CD8-positive, alpha-beta memory T cell (primary cell): ENCODE measurements around the gene DGKI. TPM values are rescaled to one million over a fixed set of nuclear protein-coding genes. Genes with fewer than 3 reads are reported as not detected.
A peak's percentile ranks its signal among the peaks of the same experiment; 100 is the strongest.

Experiments
- CTCF ChIA-PET: fragments of 350-600 bp; sonication (Branson Sonifier 250); formaldehyde crosslinking; loops from one replicate; lab custom pipeline; 2021; ENCODE audit warnings: antibody characterized with exemption; lab: Charles Lee
- POLR2A ChIA-PET: fragments of 350-600 bp; sonication (Branson Sonifier 250); formaldehyde crosslinking; loops from one replicate; lab custom pipeline; 2021; ENCODE audit warnings: antibody characterized with exemption; lab: Charles Lee
- DNase-seq, 5 donors: peaks; one replicate each; pipeline versions ENCODE4 v3.0.0 to v3.0.0-alpha.2; 2020 to 2022; ENCODE audit warnings: mixed read lengths in 1 of 5
- H3K27ac ChIP-seq: one replicate; pipeline ENCODE4 v1.7.0; 2013; ENCODE audit warnings: low read depth, mild to moderate bottlenecking, low read length, moderate library complexity
- H3K27me3 ChIP-seq: 2 replicates; pipeline ENCODE4 v1.7.0; 2013; ENCODE audit warnings: low read length, mild to moderate bottlenecking; ENCODE audit not compliant: insufficient read depth, poor library complexity, severe bottlenecking
- H3K36me3 ChIP-seq: 2 replicates; pipeline ENCODE4 v1.7.0; 2013; ENCODE audit warnings: mild to moderate bottlenecking, low read length, moderate library complexity; ENCODE audit not compliant: insufficient read depth
- H3K4me1 ChIP-seq: 2 replicates; pipeline ENCODE4 v1.7.0; 2013; ENCODE audit warnings: mild to moderate bottlenecking, low read length, moderate library complexity; ENCODE audit not compliant: insufficient read depth
- H3K4me3 ChIP-seq: 2 replicates; pipeline ENCODE4 v1.7.0; 2013; ENCODE audit warnings: mild to moderate bottlenecking, low read length
- H3K9me3 ChIP-seq: 2 replicates; pipeline ENCODE4 v1.7.0; 2013; ENCODE audit warnings: mild to moderate bottlenecking, low read length
- H3K27ac Mint-ChIP-seq, 8 donors: one replicate each; pipeline ENCODE4 v1.8.0; 2020 to 2021; ENCODE audit warnings: mixed read lengths in 8 of 8, mild to moderate bottlenecking in 6 of 8, inconsistent platforms in 3 of 8, moderate library complexity in 3 of 8
- H3K27me3 Mint-ChIP-seq, 2 donors: one replicate each; pipeline ENCODE4 v1.8.0; 2020 to 2021; ENCODE audit warnings: mixed read lengths in 2 of 2, mild to moderate bottlenecking in 1 of 2, moderate library complexity in 1 of 2
- H3K36me3 Mint-ChIP-seq, 3 donors: one replicate each; pipeline ENCODE4 v1.8.0; 2020 to 2021; ENCODE audit warnings: mixed read lengths in 3 of 3, inconsistent platforms in 1 of 3, mild to moderate bottlenecking in 1 of 3
- H3K4me1 Mint-ChIP-seq, 3 donors: one replicate each; pipeline ENCODE4 v1.8.0; 2020 to 2021; ENCODE audit warnings: mixed read lengths in 3 of 3, inconsistent platforms in 1 of 3, mild to moderate bottlenecking in 1 of 3
- H3K4me3 Mint-ChIP-seq, 7 donors: one replicate each; pipeline ENCODE4 v1.8.0; 2020 to 2021; ENCODE audit warnings: mixed read lengths in 7 of 7, mild to moderate bottlenecking in 6 of 7, moderate library complexity in 4 of 7, inconsistent platforms in 2 of 7
- H3K9me3 Mint-ChIP-seq, 5 donors: one replicate each; pipeline ENCODE4 v1.8.0; 2020 to 2022; ENCODE audit warnings: mixed read lengths in 5 of 5, mild to moderate bottlenecking in 3 of 5, moderate library complexity in 2 of 5, inconsistent platforms in 1 of 5
- polyA plus RNA-seq: library from polyadenylated mRNA; unstranded; fragments of 300-500 nt; fragmentation: Illumina TruSeq; gene quantifications from one replicate; pipeline ENCODE4 v1.2.3, GENCODE V29; 2021
- total RNA-seq, 2 experiments: library from RNA; stranded (reverse); gene quantifications; one replicate each; pipeline ENCODE4 v1.2.3, GENCODE V29; 2021

The DGKI gene
- total and polyA plus RNA-seq, 3 experiments from 2014 or later = 1.3 to 1.4 TPM; not detected in 1

GRCh38 chr7:137762334-137762733 is 84.4 kb downstream of the DGKI start:
- Mint-ChIP-seq H3K27me3 (peaks cover 2 to 6% of the 10 kb centered on the region in 2 donors), H3K9me3 (no peaks in the 10 kb centered on the region), H3K27ac (no peak overlapping the region), H3K36me3 (no peaks in the 10 kb centered on the region), H3K4me3 (no peak overlapping the region), H3K4me1 (no peaks in the 10 kb centered on the region)
- no peaks in the 10 kb centered on the region for H3K27me3 ChIP-seq
- ChIA-PET POLR2A (no interaction called here), CTCF (no interaction called here)
- H3K36me3 ChIP-seq = no peaks in the 10 kb centered on the region
- H3K4me1 ChIP-seq = no peaks in the 10 kb centered on the region
- no peak for DNase-seq
- H3K9me3 ChIP-seq = no peaks in the 10 kb centered on the region
- H3K4me3 ChIP-seq = no peak overlapping the region
- H3K27ac ChIP-seq = no peak overlapping the region

DNA sequence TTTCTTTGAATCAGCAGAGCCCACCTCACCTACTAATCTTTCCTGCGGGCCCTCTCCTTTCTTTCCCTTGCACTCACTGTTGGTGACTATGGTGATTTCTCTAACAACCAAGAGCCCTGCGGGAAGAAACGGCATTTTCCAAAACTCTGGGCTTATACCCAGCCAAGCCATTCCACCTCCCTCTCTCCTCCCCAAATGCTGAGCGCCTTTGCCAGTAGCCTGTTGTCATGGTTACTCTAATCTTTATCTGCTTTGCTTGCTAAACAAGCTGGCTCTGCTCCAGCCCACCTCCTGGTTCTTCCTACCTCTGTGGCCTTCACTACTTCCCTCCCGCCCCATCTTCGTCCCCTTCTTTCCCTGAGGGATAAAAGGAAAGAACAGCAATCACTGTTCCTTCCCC is 86.7 kb downstream of the DGKI start:
- POLR2A ChIA-PET = no interaction called here

DNA sequence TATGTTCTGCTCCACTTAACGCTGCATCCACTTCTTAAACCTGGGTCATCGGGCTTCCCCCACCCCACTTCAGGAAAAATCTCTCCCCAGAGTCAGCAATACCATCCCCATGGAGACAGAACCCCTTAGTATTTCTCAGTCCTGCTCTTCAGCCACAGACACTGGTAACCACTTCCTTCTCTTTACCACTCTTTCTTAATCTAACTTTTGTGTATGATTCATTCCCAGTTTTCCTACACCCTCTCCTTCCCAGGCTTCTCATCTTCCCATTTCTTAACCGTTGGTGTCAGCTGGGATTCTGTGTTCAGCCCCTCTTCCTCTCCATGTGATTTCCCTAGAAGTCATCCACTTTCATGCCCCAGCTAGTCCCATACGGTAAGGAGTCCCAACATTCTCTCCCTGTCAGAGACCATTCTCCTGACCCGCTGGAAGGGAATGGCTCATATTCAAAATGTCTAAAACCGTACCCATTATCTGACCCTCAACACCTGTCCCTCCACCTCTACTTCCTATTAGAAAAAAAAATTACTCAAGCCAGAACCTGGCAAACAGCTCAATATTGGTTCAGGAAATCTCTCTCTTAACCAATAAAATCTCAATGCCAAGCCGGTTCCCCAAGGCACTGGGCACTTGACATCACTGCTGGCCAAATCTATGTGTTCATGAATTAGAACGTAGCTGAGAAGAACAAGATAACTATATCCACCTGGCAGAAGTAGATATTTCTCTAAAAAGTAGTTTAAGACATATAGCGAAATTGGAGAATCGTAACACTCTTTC is 89.4 kb downstream of the DGKI start:
- H3K36me3 Mint-ChIP-seq = no peaks in the 10 kb centered on the region

More for the DNA sequence above, 86.7 kb downstream of the DGKI start:
- no peak overlapping the region for H3K4me3 Mint-ChIP-seq
- Histone ChIP-seq H3K27me3 (no peaks in the 10 kb centered on the region), H3K27ac (no peak overlapping the region), H3K4me3 (no peak overlapping the region), H3K36me3 (no peaks in the 10 kb centered on the region), H3K4me1 (no peaks in the 10 kb centered on the region), H3K9me3 (no peaks in the 10 kb centered on the region)
- DNase-seq = no peak
- H3K27me3 Mint-ChIP-seq = peaks cover 0 to 2% of the 10 kb centered on the region in 2 donors
- no peaks in the 10 kb centered on the region for H3K4me1 Mint-ChIP-seq
- no peaks in the 10 kb centered on the region for H3K36me3 Mint-ChIP-seq
- CTCF ChIA-PET = no interaction called here
- H3K27ac Mint-ChIP-seq = peak overlapping the region in 1 of 8 donors; percentile 12
- no peaks in the 10 kb centered on the region for H3K9me3 Mint-ChIP-seq

DNA sequence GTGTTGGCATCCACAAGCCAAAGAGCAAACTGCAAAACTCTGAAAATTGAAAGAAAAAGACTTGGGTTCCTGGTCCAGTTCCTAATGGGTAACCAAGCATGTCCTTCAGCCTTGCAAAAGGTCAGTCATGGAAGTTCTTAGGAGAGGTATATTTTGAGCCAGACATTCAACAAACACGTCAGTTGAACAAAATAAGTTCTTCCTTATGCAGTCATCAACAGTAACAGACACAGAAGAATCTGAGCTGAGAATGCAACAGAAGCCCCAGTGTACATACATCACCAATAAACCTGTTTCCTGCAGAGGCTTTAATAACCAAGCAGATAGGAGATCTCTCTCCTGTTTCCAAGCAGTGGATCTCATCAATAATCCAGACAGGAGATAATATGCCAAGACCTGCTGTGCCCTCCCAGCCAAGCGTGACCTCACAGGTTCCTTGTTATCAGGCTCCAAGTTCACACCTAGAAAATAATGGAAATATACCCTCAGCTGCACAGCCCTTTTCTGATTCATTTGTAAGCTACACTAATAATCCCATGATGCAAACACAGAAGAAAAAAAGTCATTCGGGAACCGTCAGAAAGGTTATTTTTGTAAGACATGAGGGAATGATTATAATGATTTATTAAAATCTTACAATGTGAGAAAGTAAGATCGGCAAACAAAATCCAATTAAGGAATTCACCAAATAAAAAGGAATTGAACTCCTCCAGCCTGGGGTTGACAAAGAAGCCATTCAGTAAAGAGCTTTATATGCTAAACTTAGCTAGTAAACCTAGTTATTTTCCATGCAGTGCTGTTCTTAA is 90.7 kb downstream of the DGKI start:
- H3K9me3 ChIP-seq = no peaks in the 10 kb centered on the region
- H3K27me3 ChIP-seq = no peaks in the 10 kb centered on the region
- no peaks in the 10 kb centered on the region for H3K36me3 ChIP-seq
- H3K27ac Mint-ChIP-seq = no peak overlapping the region
- DNase-seq = no peak
- no peak overlapping the region for H3K27ac ChIP-seq
- H3K4me3 ChIP-seq = no peak overlapping the region
- no peaks in the 10 kb centered on the region for H3K4me1 Mint-ChIP-seq
- H3K4me3 Mint-ChIP-seq = no peak overlapping the region
- H3K27me3 Mint-ChIP-seq = peaks cover 5% of the 10 kb centered on the region in 2 donors
- POLR2A ChIA-PET = no interaction called here
- no peaks in the 10 kb centered on the region for H3K4me1 ChIP-seq
- H3K36me3 Mint-ChIP-seq = no peaks in the 10 kb centered on the region
- no peaks in the 10 kb centered on the region for H3K9me3 Mint-ChIP-seq
- CTCF ChIA-PET = no interaction called here

More for the DNA sequence above, 89.4 kb downstream of the DGKI start:
- POLR2A ChIA-PET = no interaction called here
- no peak for DNase-seq
- H3K4me3 Mint-ChIP-seq = no peak overlapping the region
- H3K27me3 Mint-ChIP-seq = peaks cover 5% of the 10 kb centered on the region in 2 donors
- H3K27ac Mint-ChIP-seq = no peak overlapping the region
- H3K9me3 ChIP-seq = no peaks in the 10 kb centered on the region
- H3K4me1 Mint-ChIP-seq = no peaks in the 10 kb centered on the region
- H3K36me3 ChIP-seq = no peaks in the 10 kb centered on the region
- no peaks in the 10 kb centered on the region for H3K27me3 ChIP-seq
- CTCF ChIA-PET = no interaction called here
- no peaks in the 10 kb centered on the region for H3K9me3 Mint-ChIP-seq
- no peak overlapping the region for H3K27ac ChIP-seq
- no peak overlapping the region for H3K4me3 ChIP-seq
- H3K4me1 ChIP-seq = no peaks in the 10 kb centered on the region

DNA sequence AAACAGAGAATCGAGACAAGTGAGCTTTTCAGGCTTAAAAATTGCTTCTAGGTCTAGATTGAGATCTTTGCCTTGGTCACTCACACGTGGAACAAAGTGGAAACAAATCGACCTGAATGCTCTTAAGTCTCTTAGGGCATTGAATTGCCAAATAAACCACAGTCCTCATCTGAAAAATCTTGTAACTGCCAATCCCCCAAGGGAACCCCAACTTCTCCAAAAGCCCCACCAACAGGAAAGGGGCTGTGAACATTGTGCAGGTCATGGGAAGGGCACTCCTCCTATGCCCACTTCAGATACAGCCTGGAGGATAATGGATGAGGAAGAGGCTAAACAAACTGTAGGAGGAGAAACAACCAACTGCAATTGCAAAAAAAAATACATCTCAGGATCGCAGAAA is 91.3 kb downstream of the DGKI start:
- POLR2A ChIA-PET = no interaction called here
- CTCF ChIA-PET = no interaction called here

DNA sequence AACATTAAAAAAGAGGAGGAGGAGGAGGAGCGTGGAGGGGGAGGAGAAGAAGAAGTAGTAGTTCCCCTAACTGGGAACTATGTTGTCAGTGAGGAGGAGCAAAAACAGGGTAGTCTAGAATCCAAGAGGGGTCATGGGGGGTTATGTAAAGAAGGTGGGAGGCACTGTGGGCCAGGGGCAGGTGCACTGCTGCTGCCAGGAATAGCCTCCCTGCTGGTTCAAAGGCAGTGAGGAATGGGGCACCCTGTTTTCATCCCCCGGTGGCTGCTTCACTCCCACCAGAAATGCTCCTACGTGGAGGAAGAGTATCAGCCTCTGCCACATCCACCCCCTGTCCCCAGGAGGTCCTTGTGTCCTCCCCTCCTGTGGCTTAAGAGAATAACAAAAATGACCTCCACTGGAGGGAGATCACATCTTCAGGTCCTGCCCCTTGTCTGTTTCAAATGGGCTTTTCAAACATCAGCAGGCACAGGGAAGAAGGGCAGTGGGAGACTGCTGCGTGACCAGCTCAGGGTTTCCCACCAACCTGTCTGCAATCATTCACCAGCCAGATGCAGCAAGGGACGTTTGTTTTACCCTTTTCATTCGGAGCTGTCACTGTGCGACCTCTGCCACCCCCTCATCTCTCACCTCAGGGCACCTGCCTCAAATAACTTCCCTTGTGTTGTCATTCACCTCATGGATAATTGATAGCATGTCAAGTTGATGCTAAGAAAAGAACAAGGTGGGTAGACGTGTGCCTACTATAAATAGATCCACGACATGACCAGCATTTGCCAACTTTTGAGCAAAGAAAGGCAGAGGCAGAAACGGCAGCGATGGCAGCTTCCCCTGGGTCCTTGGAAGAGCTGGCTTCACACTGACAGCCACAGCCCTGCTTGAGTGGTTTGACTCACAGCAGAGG is 92.6 kb downstream of the DGKI start:
- Mint-ChIP-seq H3K4me1 (no peaks in the 10 kb centered on the region), H3K36me3 (no peaks in the 10 kb centered on the region), H3K27me3 (peaks cover 5 to 11% of the 10 kb centered on the region in 2 donors), H3K4me3 (no peak overlapping the region), H3K9me3 (peaks cover 0 to 2% (median 0%) of the 10 kb centered on the region in 5 donors), H3K27ac (no peak overlapping the region)
- Histone ChIP-seq H3K4me1 (no peaks in the 10 kb centered on the region), H3K9me3 (no peaks in the 10 kb centered on the region), H3K36me3 (no peaks in the 10 kb centered on the region), H3K27ac (no peak overlapping the region), H3K27me3 (no peaks in the 10 kb centered on the region), H3K4me3 (no peak overlapping the region)
- DNase-seq = no peak
- CTCF ChIA-PET = no interaction called here
- POLR2A ChIA-PET = no interaction called here

More for the DNA sequence above, 91.3 kb downstream of the DGKI start:
- no peak overlapping the region for H3K4me3 Mint-ChIP-seq
- H3K9me3 Mint-ChIP-seq = no peaks in the 10 kb centered on the region
- H3K27ac Mint-ChIP-seq = no peak overlapping the region
- no peaks in the 10 kb centered on the region for H3K4me1 Mint-ChIP-seq
- no peaks in the 10 kb centered on the region for H3K27me3 ChIP-seq
- no peak overlapping the region for H3K4me3 ChIP-seq
- H3K36me3 ChIP-seq = no peaks in the 10 kb centered on the region
- no peaks in the 10 kb centered on the region for H3K4me1 ChIP-seq
- DNase-seq = no peak
- no peaks in the 10 kb centered on the region for H3K36me3 Mint-ChIP-seq
- H3K27me3 Mint-ChIP-seq = peaks cover 5% of the 10 kb centered on the region in 2 donors
- no peak overlapping the region for H3K27ac ChIP-seq
- H3K9me3 ChIP-seq = no peaks in the 10 kb centered on the region

- no peak for DNase-seq
- H3K27me3 Mint-ChIP-seq = peaks cover 5 to 11% of the 10 kb centered on the region in 2 donors
- no peaks in the 10 kb centered on the region for H3K4me1 Mint-ChIP-seq
- no peaks in the 10 kb centered on the region for H3K36me3 Mint-ChIP-seq
- Histone ChIP-seq H3K4me1 (no peaks in the 10 kb centered on the region), H3K36me3 (no peaks in the 10 kb centered on the region), H3K4me3 (no peak overlapping the region), H3K9me3 (no peaks in the 10 kb centered on the region), H3K27ac (no peak overlapping the region), H3K27me3 (no peaks in the 10 kb centered on the region)
- CTCF ChIA-PET = no interaction called here
- POLR2A ChIA-PET = no interaction called here
- peaks cover 0 to 2% (median 0%) of the 10 kb centered on the region in 5 donors for H3K9me3 Mint-ChIP-seq
- H3K27ac Mint-ChIP-seq = peak overlapping the region in 1 of 8 donors; percentile 4
- no peak overlapping the region for H3K4me3 Mint-ChIP-seq
These were observed 93.2 kb downstream of the DGKI start for GRCh38 chr7:137753575-137753947.
